ENCODE data around the gene MTX1. TPM values are rescaled to one million over a fixed set of nuclear protein-coding genes. Genes with fewer than 3 reads are reported as not detected.
"Not testable (repeated sequence)": the region's sequence is repeated elsewhere in the genome, so short reads cannot be mapped to it uniquely, and the experiment has no call there.

MTX1 gene
- total RNA-seq (10 to 100 TPM; 20.7 to 28.5 TPM), total RNA-seq (15.4 to 19.7 reads per million in 2 donors)

- H3K27me3 Mint-ChIP-seq, result no peaks in the 10 kb centered on the region
Observed at GRCh38 chr1:155208541-155209311, at the start of gene MTX1. Gene MTX1 (plus strand): TSS chr1:155208695. CDS start chr1:155208805, 110 bp downstream.

GRCh38 chr1:155158991-155159390 is 49.5 kb upstream of the MTX1 start:
- ATAC-seq (no peak), DNase-seq (no peak)
- H3K27ac Mint-ChIP-seq, result peak overlapping the region; percentile 53
- no peaks in the 10 kb centered on the region for H3K9me3 ChIP-seq (ENCODE audit: control insufficient read depth, low read length, poor library complexity, severe bottlenecking)
- no peak overlapping the region for H3K4me3 Mint-ChIP-seq
- H3K27me3 Mint-ChIP-seq, result no peaks in the 10 kb centered on the region
- no peaks in the 10 kb centered on the region for H3K36me3 Mint-ChIP-seq (ENCODE audit: low read depth)
- no peaks in the 10 kb centered on the region for H3K4me1 Mint-ChIP-seq

More at GRCh38 chr1:155208541-155209311, at the start of gene MTX1:
- ATAC-seq, result peak; percentile 85
- H3K4me3 Mint-ChIP-seq, result peak within 1 kb of the TSS; percentile 91
- peak; percentile 88 to 90 (median 89) for DNase-seq
- peak within 1 kb of the TSS; percentile 98 for H3K27ac Mint-ChIP-seq
- H3K36me3 Mint-ChIP-seq (ENCODE audit: low read depth), result peaks cover 2% of the 10 kb centered on the region
- no peaks in the 10 kb centered on the region for H3K9me3 ChIP-seq (ENCODE audit: control insufficient read depth, low read length, poor library complexity, severe bottlenecking)
- H3K4me1 Mint-ChIP-seq, result peaks cover 24% of the 10 kb centered on the region

- H3K4me1 Mint-ChIP-seq, result no peaks in the 10 kb centered on the region
- ATAC-seq (no peak), DNase-seq (no peak)
- peak overlapping the region; percentile 60 for H3K27ac Mint-ChIP-seq
- H3K27me3 Mint-ChIP-seq, result no peaks in the 10 kb centered on the region
- H3K36me3 Mint-ChIP-seq (ENCODE audit: low read depth), result no peaks in the 10 kb centered on the region
- H3K9me3 ChIP-seq (ENCODE audit: control insufficient read depth, low read length, poor library complexity, severe bottlenecking), result no peaks in the 10 kb centered on the region
- no peak overlapping the region for H3K4me3 Mint-ChIP-seq
Observed at GRCh38 chr1:155160128-155160527, 48.4 kb upstream of the MTX1 start.

DNA sequence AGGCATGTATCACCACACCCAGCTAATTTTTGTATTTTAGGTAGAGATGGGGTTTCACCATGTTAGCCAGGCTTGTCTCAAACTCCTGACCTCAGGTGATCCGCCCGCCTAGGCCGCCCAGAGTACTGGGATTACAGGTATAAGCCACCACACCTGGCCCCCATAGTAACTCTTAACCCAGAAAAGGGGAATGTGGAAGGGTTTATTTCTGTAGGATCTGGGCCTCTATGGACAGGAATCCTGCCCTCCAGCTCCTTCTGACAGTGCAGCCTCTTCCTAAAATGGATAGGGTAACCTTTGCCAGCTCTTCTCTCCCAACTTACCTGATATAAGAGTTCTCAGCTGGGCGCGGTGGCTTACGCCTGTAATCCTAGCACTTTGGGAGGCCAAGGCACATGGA is 45.9 kb upstream of the MTX1 start:
- not testable (repeated sequence) for DNase-seq; H3K27me3 Mint-ChIP-seq; H3K9me3 ChIP-seq (ENCODE audit: control insufficient read depth, low read length, poor library complexity, severe bottlenecking); H3K27ac Mint-ChIP-seq; H3K36me3 Mint-ChIP-seq (ENCODE audit: low read depth); H3K4me1 Mint-ChIP-seq; H3K4me3 Mint-ChIP-seq; ATAC-seq

DNA sequence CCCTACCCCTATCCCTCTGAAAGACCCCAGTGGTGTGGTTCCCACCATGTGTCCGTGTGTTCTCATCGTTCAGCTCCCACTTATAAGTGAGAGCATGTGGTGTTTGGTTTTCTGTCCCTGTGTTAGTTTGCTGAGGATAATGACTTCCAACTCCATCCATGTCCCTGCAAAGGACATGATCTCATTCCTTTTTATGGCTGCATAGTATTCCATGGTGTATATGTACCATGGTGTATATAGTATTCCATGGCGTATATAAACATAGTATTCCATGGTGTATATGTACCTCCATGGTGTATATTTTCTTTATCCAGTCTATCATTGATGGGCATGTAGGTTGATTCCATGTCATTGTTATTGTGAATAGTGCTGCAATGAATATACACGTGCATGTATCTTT is 44.7 kb upstream of the MTX1 start:
- not testable (repeated sequence) for DNase-seq; H3K9me3 ChIP-seq (ENCODE audit: control insufficient read depth, low read length, poor library complexity, severe bottlenecking); H3K4me3 Mint-ChIP-seq; ATAC-seq; H3K36me3 Mint-ChIP-seq (ENCODE audit: low read depth); H3K27ac Mint-ChIP-seq; H3K27me3 Mint-ChIP-seq
- peaks cover 12% of the 10 kb centered on the region for H3K4me1 Mint-ChIP-seq

- H3K36me3 Mint-ChIP-seq (ENCODE audit: low read depth); H3K27ac Mint-ChIP-seq; H3K27me3 Mint-ChIP-seq; H3K9me3 ChIP-seq (ENCODE audit: control insufficient read depth, low read length, poor library complexity, severe bottlenecking); DNase-seq; ATAC-seq; H3K4me3 Mint-ChIP-seq: not testable (repeated sequence)
- H3K4me1 Mint-ChIP-seq, result peaks cover 19% of the 10 kb centered on the region
Observed at GRCh38 chr1:155164625-155165024, 43.9 kb upstream of the MTX1 start.

DNA sequence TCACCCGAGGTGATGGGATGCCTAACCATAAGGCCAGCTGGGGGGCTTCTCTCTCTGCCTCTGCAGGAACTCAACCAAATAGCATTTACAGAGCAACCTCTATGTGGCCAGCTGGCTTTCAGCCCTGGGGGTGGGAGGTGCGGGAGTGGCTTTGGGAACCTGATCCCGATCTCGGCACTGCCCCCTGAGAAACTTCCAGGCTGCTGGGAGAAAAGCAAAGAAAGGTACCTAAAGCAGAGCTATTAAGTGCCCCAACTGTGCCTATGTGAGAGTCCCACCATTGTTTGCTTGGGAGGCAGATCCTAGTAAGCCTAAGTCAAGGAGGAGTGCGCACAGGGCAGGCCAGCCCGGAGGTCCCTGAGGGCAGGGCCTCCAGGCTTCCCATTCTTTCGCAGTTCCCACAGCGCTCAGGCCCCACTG is 42.4 kb upstream of the MTX1 start:
- H3K4me3 Mint-ChIP-seq, result no peak overlapping the region
- H3K9me3 ChIP-seq (ENCODE audit: control insufficient read depth, low read length, poor library complexity, severe bottlenecking), result no peaks in the 10 kb centered on the region
- DNase-seq, result no peak
- H3K36me3 Mint-ChIP-seq (ENCODE audit: low read depth), result peaks cover 5% of the 10 kb centered on the region
- no peaks in the 10 kb centered on the region for H3K27me3 Mint-ChIP-seq
- H3K4me1 Mint-ChIP-seq, result peaks cover 22% of the 10 kb centered on the region
- ATAC-seq, result no peak
- no peak overlapping the region for H3K27ac Mint-ChIP-seq

GRCh38 chr1:155166471-155167165 is 41.9 kb upstream of the MTX1 start:
- DNase-seq, result no peak

DNA sequence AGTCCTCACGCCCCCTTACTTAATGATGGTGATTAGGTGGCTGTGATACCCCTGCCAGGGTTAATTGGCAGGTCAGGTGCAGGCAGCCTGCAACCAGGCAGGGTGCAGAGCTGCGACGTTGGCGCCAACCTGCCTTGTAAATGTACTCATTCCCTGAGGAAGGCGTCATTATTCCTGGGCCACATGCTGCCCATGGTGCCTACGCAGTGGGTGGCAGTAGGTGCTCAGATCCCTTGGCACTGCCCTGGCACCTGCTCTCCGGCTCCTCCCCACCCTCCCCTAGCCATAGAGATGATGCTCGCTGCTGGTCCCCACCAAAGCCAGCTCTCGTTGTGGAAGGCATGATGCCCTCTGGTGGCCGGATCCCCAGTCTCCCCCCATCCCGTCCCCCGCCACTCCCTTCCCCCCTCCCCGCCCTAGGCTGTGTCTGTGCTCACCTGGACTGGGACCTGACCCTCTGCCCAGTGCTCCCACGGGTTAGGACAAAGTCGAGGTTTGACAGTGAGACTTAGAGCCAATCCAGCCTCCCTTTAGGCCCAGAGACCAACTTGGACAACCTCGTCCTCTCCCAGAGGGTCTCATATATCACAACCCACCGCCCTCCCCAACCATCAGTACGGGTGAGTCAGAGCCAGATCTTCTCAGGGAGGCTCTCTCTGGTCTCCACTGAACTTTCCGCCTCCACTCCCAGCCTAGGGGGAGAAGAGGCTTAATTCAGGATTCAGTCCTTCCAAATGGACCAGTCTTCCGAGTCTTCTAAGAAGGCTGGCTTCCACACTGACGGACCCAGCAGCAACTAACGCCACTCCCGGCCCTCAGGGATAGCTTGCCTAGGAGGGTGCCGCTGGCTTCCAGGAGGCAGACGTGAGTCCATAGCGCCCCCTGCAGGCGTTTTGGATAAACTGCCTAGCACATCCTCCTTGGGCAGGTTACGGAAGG is 41.1 kb upstream of the MTX1 start:
- H3K9me3 ChIP-seq (ENCODE audit: control insufficient read depth, low read length, poor library complexity, severe bottlenecking), result no peaks in the 10 kb centered on the region
- H3K4me1 Mint-ChIP-seq, result peaks cover 28% of the 10 kb centered on the region
- H3K4me3 Mint-ChIP-seq, result peak overlapping the region; percentile 78
- no peak overlapping the region for H3K27ac Mint-ChIP-seq
- peaks cover 5% of the 10 kb centered on the region for H3K36me3 Mint-ChIP-seq (ENCODE audit: low read depth)
- ATAC-seq (peak; percentile 77), DNase-seq (peak; percentile 72 to 81 (median 77))
- no peaks in the 10 kb centered on the region for H3K27me3 Mint-ChIP-seq

More at GRCh38 chr1:155166471-155167165, 41.9 kb upstream of the MTX1 start:
- Mint-ChIP-seq H3K4me1 (peaks cover 22% of the 10 kb centered on the region), H3K4me3 (no peak overlapping the region), H3K27ac (no peak overlapping the region), H3K36me3 (ENCODE audit: low read depth) (peaks cover 5% of the 10 kb centered on the region), H3K27me3 (no peaks in the 10 kb centered on the region)
- H3K9me3 ChIP-seq (ENCODE audit: control insufficient read depth, low read length, poor library complexity, severe bottlenecking), result no peaks in the 10 kb centered on the region
- ATAC-seq, result no peak

DNA sequence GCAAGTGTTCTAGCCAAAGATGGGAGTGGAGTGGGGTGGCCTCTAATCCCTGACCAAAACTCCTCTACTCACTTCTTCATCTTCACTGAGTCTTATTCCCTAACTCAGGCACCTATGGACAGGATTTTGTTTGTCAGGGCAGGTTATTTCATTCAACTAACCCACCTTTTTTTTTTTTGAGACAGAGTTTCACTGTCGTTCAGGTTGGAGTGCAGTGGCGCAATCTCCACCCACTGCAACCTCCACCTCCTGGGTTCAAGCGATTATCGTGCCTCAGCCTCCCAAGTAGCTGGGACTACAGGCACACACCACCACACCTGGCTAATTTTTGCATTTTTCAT is 40.4 kb upstream of the MTX1 start:
- H3K27me3 Mint-ChIP-seq; DNase-seq; H3K27ac Mint-ChIP-seq; H3K36me3 Mint-ChIP-seq (ENCODE audit: low read depth); H3K9me3 ChIP-seq (ENCODE audit: control insufficient read depth, low read length, poor library complexity, severe bottlenecking); ATAC-seq: not testable (repeated sequence)
- Mint-ChIP-seq H3K4me1 (peaks cover 32% of the 10 kb centered on the region), H3K4me3 (peak overlapping the region; percentile 78)

DNA sequence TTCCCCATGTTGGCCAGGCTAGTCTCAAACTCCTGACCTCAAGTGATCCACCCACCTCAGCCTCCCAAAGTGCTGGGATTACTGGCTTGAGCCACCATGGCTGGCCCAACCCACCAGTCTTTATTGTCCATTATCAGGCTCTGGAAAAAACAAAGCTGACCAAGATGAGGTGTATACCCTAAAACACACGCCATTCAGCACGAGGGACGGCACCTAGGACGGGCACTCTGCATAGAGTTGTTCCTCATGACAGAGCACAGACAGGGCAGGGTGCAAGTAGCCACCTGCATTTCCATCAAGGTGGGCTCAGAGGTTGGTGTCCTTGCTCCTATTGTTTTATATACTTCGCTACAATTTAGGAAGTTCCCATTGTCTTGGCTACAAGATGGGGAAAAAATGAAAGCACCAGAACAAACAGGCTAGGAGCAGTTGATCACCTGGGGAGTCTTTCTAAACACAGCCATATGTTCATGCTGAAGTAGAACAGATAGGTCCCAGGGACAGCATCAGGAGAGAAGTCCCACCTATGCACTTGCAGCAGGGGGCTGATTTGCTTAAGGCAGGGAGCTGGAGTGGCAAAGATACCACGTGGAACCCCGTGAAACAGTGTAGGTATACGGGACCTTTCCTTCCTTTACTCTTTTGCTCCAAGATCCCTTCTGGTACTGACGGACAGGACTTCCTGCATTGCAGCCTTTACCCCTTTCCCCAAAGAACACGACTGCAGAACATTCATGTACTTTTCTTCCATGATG is 39.9 kb upstream of the MTX1 start:
- Mint-ChIP-seq H3K27me3 (no peaks in the 10 kb centered on the region), H3K4me3 (no peak overlapping the region), H3K27ac (no peak overlapping the region), H3K36me3 (ENCODE audit: low read depth) (peaks cover 8% of the 10 kb centered on the region), H3K4me1 (peaks cover 37% of the 10 kb centered on the region)
- DNase-seq (no peak), ATAC-seq (no peak)
- no peaks in the 10 kb centered on the region for H3K9me3 ChIP-seq (ENCODE audit: control insufficient read depth, low read length, poor library complexity, severe bottlenecking)

- Mint-ChIP-seq H3K4me3 (no peak overlapping the region), H3K27me3 (no peaks in the 10 kb centered on the region), H3K4me1 (peaks cover 41% of the 10 kb centered on the region), H3K27ac (no peak overlapping the region), H3K36me3 (ENCODE audit: low read depth) (peaks cover 8% of the 10 kb centered on the region)
- no peaks in the 10 kb centered on the region for H3K9me3 ChIP-seq (ENCODE audit: control insufficient read depth, low read length, poor library complexity, severe bottlenecking)
- ATAC-seq, result no peak
- no peak for DNase-seq
Observed at GRCh38 chr1:155169541-155169940, 39.0 kb upstream of the MTX1 start.

Data from T-helper 17 cell (primary cell).